ENCODE results near the gene HHIPL1.

GRCh38 chr14:99700379-99700778 is 55.5 kb downstream of the HHIPL1 start:
- TF ChIP-seq CTCF (IDR thresholded peaks at IDR 0.05) = no peak
- TF ChIP-seq POLR2A (IDR thresholded peaks at IDR 0.05) = no peak
